Right renal cortex interstitium (tissue), 3 donors: Measurements from ENCODE around the gene TRIM17. TPM values are rescaled to one million over a fixed set of nuclear protein-coding genes. Genes with fewer than 3 reads are reported as not detected.
"Not testable (repeated sequence)": the region's sequence is repeated elsewhere in the genome, so short reads cannot be mapped to it uniquely, and the experiment has no call there.

Source experiments
- DNase-seq, 3 donors: peaks; one replicate each; pipeline ENCODE4 v3.0.0-alpha.2; 2013; ENCODE audit warnings: low read depth in 3 of 3, low spot score in 2 of 3
- polyA plus RNA-seq, 3 donors: library from polyadenylated mRNA; unstranded; fragments of 120-200 nt; gene quantifications; one replicate each; pipeline ENCODE4 v1.2.1, GENCODE V29; 2013; ENCODE audit not compliant: insufficient read length in 3 of 3

Gene TRIM17
- polyA plus RNA-seq, 3 donors = 5.0 to 6.6 (median 5.9) TPM

DNA sequence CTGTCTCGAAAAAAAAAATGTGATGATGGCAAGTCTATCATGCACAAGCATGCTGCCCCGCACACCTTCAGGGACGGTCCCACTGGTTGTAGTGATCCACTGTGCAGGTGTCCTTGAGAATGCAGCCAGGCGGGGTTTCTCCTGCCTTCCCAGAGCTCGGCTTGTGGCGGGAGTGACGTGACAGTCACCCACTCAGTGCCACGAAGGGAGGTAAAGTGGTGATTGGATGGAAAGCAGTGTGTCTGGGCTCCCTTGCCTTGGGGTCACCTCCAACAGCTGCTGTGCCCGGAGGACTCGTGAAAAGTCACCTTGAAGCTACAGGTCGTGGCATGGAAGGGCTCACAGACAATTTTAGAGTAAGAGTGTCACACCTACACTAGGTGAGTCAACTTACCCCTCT is 33.5 kb upstream of the TRIM17 start:
- no peak for DNase-seq

DNA sequence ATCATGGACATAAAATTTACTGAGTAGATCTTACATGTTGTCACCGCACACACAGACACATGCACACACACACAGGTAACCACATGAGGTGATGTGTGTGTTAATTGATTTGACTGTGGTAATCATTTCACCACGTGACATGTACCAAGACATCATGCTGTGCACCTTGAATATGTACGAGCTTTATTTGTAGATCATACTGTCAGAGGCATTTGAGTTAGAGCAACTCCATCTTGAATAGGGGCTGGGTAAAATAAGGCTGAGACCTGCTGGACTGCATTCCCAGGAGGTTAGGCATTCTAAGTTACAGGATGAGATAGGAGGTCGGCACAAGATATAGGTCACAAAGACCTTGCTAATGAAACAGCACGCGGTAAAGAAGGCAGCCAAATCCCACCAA is 31.7 kb upstream of the TRIM17 start:
- no peak for DNase-seq

DNA sequence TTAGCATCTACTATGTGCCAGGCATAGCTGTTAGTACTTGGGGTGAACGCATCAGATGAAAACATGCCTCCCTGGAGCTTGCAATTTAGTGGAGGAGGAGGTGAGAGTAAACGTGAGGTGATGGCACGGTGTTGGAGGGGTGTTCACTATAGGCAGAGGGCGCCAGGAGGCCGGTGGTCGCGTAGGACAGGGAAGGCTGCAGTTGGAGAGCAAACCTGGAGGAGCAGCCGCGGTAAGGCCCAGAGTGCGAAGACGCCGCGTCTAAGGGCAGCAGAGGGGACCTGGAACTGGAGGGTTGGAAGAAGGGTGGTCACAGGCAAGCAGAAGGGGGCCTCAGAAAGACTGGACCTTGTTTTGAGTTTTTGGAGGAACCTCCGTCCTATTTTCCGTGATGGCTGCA is 30.2 kb upstream of the TRIM17 start:
- no peak for DNase-seq

DNA sequence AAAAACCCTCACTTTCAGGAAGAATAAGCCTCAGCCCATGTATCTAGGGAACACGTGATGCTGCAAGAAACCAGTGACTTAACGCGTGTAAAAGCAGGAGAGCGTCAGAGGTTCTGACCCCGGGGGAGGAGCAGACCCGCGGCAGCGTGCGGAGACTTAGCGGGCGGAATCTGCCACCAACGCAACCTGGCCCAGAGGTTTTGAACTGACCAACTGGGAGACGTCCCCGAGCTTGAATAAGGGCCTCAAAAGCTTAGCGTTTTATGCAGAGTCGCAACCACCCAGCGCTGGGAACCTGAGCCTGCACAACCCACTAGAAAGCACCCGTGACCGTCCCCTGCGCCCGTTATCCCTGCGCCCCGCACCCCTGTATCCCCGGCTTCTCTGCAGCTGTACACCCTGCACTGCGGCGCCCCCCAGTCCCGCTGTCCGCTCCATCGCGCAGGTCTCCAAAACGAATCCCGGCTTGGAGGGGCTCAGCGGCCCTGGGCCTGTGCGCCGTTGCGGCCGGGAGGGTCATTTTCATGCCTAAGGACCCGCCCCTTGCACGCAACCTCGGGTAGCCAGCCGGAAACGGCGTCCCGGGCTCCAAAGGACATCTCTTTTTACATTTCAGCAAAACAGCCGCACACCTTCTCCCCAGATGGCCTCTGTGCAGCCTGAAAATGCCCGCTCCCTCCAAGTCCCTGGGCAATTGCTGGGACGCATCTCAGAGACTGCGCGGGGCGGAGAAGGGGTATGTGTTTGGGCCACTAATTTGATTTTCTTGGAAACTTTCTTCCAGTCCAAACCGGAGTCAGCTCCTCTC is 29.4 kb upstream of the TRIM17 start:
- no peak for DNase-seq

DNA sequence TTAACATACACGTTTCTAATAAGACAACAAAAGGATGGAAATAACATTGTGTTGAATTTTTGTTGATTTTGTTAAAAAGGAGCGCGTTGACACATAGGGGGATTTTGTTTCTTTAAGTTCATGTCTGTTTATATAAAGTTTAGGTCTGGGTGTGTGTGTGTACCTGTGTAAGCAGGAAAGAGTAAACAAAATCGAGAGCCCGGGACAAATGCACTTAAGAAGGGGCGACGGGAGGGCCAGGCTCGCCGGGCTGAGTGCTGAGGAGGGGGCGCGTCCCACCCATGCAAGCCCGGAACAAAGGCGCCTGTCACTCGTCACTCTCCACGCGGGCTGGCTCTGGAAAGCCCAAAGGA is 28.8 kb upstream of the TRIM17 start:
- DNase-seq = no peak

DNA sequence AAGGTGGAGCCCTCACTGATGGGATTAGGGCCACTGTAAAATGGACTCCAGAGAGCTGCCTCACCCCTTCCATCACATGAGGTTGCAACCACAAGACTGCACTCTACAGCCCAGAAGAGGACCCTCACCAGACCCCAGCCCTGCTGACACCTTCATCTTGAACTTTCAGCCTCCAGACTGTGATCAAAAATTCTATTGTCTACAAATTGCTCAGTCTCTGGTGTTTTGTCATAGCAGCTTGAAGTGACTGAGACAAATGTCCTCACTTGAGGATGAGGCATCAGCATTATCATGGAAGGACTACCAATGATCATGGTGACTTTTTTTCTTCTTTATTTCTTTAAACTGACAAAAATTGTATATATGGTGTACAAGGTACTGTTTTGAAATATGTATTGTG is 26.7 kb upstream of the TRIM17 start:
- no peak for DNase-seq

DNA sequence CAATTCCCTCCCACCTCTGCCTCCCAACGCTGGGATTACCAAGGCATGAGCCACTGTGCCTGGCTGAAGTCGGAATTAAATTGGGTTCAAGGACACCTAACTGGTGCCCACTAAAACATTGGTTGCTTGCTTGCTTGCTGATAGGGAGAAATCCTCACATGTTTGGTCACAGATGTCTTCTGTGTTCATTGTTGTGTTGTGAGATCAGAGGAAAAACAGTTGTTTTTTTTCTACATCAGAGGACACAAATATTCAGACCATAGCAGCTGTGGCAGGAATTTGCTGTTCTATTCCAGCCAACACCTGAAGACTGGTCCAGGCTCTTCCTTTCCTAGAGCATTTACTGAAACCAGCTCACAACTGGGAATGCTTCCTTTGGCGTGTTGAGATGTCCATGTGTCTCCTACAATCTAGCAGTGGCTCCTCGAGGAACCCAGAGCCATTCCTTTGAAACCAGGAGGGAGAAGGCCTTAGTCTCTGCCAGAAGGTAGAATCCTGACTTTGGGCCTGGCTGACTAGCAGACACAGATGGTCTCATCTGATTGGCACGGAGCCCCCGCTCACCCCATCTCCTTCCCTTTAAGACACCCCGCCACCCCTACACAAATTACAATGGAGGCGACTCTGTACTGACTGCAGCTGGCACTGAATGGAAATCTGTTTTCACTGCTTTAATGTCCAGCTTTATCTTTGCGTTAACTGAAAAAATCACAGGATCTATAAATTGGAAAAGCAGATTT is 24.3 kb upstream of the TRIM17 start:
- no peak for DNase-seq

DNA sequence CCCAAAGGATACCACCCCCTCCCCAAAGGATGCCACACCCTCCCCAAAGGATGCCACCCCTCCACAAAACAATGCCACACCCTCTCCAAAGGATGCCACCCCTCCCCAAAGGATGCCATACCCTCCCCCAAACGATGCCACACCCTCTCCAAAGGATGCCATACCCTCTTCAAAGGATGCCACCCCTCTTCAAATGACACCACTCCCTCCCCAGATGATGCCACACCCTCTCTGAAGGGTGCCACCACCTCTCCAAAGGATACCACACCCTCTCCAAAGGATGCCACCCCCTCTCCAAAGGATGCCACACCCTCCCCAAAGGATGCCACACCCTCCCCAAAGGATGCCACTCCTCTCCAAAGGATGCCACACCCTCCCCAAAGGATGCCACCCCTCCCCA is 21.6 kb upstream of the TRIM17 start:
- DNase-seq = no peak

DNA sequence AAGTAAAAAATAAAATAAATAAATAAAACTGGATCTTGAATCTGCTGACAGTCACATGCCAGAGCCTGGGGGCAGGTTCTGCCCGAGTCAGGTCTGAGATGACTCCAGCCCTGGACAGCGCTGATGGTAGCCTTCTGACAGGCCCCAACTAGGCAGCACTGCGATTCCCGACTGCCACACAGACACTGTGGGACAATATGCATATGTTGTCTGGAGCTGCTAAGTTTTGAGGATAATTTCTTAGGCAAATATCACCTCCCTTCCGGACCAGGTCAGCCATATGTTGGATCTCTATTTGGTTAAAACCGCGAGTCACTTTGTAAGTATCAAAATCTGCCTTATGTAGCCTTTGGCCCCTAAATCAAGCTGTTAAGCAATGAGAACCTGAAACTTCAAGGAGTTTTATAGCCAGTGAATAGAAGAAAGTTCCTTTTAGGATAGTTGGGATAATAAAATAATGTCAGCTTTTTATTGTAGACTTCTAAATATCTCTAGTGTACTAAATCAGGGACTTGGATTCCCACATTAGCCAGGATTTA is 20.8 kb upstream of the TRIM17 start:
- no peak for DNase-seq

DNA sequence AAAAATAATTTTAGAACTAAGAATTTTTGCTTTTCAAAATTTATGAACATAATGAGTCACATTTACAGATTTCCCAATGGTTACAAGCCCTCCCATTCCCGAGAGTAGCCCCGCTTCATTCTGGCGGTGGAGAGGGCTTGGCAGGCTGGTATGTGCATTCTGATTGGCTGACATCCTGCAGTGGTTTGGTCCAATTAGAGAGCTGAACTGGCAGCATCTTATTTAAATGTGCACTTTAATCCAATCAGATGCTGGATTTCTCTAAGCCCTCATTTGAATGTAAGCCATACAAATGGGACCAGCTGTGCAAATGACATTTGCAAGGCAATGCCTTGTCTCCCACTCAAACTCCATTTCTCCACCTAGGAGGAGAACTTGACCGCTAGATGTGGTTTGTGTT is 18.0 kb upstream of the TRIM17 start:
- no peak for DNase-seq

DNA sequence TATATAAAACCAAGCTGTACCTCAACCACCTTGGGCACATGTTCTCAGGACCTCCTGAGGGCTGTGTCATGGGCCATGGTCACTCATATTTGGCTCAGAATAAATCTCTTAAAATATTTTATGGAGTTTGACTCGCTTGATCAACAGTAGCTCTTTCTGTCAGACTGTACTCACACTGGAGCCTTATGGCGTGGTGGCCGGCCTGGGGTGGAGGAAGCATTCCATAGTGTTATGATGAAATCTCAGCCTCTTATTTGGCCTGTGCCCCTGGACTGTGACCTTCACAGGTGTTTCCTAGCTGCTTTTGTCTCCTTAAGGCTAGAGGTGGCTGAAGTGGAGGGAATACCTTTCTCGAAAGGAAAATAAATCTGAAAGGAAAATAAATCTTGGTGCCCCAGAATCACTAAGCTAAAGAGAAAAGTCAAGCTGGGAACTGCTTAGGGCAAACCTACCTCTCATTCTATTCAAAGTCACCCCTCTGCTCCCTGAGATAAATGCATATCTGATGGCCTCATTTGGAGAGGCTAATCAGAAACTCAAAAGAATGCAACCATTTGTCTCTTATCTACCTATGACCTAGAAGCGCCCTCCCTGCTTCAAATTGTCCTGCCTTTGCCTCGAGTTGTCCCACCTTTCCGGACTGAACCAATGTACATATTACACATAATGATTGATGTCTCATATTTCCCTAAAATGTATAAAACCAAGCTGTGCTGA is 16.8 kb upstream of the TRIM17 start:
- not testable (repeated sequence) for DNase-seq

DNA sequence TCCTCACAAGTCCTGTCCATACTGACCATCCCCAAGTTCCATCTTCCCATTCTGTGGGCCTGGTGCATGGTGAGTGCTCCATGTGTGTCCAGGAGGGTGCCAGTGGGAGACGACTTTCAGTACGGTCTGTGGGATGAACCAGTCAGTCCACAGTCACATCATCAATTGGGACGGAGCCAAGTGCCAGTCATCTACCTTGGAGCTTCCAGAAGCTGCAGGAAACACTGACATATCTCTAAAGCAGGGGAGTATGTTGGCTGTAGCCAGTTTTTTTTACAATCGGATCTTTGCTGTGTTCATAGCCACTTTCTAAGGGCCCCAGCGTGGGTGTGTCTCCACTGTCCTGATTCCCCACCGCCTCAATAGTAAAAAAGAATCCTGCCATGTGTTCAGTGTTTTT is 13.6 kb upstream of the TRIM17 start:
- no peak for DNase-seq

DNA sequence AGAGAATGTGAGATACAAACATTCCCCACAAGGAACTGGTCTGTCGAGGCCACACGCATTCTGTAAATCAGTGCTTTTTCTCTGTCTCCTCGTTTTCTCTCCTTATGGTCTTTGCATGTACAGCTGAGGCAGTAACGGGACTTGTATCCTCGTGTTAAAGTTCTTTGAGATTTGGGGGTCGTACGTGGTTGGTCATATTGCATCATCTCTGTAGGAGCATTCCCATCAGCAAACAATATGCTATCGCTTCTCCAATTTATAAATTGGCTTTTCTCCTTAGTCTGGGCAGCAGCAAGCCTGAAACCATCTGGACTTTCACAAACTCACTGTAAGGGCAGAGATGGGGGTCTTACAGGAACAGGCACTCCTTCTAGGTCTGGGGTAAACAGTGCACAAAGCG is 13.0 kb upstream of the TRIM17 start:
- no peak for DNase-seq

DNA sequence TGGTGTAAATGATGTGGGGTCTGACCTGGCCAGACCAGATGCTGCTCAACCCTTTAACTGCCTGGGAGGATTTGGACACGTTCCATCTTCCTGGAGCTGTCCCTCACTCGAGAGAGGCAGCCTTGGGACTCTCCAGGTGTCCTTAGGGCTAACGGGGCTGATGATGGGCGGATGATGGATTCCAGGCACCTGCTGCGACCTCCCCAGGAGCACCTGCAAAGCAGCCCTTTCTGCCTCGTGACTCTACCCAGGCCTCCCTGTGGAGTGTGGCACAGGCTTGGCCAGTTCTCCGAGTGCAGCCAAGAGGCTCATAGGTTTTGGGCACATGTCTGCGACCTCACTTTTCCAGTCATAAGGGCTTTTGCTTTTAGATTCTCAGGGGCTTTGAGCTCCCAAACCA is 12.3 kb upstream of the TRIM17 start:
- no peak for DNase-seq

DNA sequence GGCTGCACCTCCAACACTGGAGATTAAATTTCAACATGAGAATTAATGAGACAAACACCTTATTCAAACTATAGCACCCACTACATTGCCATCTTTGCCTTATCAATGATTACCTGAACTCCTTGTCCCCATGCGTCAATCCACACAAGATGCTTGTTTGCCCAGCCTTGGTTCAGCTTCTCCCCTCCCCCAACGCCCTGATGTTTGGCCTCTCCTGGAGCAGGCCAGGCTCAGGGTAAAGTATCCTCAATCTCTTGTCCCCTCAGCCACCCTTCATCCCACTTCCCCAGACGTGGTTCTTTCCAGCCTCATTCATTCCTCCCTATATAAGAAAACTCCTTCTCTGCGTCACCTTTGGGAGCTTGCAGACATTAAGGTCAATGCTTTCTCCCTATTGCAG is 11.8 kb upstream of the TRIM17 start:
- DNase-seq = no peak

DNA sequence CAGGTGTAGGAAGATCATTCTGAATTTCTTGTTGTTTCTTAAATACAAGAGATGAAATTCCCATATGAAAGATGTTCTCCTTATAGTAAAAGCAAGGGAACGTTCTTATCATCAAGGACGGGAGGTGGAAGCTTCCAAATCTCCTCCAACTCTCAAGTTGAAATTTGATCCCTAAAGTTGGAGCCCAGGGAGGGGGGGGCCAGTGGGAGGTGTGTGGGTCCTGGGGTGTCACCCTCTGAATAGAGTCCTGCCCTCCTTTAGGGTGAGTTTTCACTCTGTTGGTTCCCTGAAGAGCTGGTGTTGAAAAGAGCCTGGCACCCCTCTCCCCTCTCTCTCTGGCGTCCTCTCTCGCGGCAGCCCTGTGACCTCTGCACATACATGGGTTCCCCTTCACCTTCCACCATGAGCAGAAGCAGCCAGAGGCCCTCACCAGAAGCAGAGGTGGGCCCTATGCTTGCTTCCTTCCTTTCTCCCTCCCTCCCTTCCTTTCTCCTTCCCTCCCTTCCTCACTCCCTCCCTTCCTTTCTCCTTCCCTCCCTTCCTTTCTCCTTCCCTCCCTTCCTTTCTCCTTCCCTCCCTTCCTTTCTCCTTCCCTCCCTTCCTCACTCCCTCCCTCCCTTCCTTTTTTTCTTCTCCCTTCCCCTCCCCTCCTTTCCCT is 10.0 kb upstream of the TRIM17 start:
- no peak for DNase-seq

DNA sequence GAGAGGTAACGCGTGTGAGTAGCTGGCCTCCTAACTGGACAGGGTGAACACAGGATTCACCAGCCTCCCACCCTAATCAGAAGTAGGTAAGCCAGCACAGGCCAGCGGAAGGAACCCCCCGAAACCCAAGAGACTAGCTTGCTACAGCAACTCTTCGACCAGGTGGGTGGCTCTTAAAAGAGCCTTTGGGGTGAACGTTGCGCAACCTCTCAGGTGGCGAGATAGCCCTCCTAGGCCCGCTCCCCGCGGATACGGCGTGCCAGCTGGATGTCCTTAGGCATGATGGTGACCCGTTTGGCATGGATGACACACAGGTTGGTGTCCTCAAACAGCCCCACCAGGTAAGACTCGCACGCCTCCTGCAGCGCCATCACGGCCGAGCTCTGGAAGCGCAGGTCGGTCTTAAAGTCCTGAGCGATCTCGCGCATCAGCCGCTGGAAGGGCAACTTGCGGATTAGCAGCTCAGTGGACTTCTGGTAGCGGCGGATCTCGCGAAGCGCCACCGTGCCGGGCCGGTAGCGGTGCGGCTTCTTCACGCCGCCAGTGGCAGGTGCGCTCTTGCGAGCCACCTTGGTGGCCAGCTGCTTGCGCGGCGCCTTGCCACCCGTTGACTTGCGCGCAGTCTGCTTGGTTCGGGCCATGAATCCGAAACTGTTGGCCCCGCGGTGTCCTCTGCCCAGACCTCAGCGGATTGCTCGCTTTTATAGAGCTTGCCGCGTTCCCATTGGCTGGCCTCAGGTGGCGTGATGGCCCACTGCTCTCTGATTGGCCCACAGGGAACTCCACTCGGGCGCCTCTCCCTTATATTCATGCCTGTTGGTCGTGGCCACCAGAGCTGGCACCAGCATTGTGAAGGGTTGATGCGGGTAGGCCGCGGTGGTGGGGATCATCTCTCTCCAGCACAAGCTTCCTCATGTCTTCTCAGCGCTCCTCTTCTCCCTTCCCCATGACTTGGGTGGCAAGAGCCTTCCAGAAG is 8.3 kb upstream of the TRIM17 start:
- no peak for DNase-seq

DNA sequence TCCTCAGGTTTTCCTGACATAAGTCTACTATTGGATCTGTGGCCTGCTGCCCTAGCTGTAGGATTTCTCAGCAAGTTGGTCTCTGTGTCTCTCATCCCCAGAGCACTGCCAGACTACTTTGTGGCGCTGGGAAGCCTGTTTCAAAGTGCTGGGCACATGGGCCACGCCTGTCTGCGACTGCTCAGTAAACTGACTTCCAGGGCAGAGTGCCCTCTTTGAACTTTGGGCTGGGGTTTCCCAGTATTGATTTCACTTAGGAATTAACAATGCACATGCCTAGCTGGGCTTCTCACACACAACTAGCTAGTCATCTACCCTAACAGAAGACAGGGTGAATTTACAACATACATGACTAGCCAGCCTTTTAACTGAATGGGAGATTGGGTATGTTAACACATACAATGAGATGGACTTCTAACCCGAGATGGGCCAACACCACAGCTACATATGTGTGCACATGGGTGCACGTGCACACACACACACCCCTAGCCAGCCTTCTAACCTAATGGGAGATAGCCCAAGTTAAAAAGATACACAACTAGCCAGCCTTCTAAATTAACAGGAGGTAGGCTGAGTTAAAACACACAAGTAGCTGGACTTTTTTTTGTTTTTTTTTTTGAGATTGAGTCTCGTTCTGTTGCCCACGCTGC is 6.9 kb upstream of the TRIM17 start:
- no peak for DNase-seq
